Tongue (tissue), 2 donors: ENCODE measurements around the gene OAT. TPM values are rescaled to one million over a fixed set of nuclear protein-coding genes. Genes with fewer than 3 reads are reported as not detected.
A peak's percentile ranks its signal among the peaks of the same experiment; 100 is the strongest.

ENCODE experiments used
- DNase-seq: peaks from one replicate; pipeline ENCODE4 v3.0.0-alpha.2; 2015
- total RNA-seq: library from RNA; depleted of rRNA; stranded (reverse); fragments of >200 nt; gene quantifications from one replicate; pipeline ENCODE4 v1.2.3, GENCODE V29; 2014

The OAT gene
- total RNA-seq, 1 donor from 2014 or later, result 99.2 TPM

DNA sequence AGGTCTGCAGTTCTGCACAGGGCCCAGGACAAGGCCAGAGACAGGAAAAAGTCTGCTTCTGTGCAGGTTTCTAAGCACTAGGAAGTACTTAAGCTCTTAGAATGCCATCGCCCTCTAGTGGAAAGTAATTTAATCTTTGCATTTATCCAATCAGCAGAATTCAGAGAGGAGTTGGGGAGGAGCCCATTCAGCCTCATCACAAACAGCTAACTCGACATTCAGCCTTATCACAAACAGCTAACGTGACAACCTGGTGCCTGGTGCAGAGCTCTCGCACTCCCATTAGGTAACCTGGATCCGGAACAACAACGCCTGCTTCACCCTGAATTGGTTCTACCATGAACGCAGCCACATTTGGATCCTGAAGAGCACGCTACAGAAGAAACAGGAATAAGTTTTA lies 15.2 kb downstream of the OAT start:
- peak; percentile 92 for DNase-seq

DNA sequence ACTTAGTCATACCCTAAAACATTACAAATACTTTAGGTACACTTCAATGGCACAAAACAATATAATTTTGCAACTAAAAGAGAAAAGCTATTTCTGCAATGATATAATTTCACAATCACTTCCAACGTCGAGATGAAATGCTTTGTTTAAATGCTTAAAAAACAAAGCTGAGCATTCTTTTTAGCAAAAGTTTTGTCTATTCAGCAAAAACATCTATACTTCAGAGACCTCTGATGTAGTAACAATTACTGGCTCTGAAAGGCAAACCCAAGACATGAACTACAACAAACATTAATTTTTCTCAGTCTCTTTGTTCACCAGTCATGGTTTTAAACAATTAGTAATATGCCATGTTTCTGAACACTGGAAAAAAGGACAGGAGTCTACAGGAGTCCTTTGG lies 16.4 kb downstream of the OAT start:
- DNase-seq, result no peak

GRCh38 chr10:124401633-124402032 lies 17.1 kb downstream of the OAT start:
- DNase-seq, result no peak

DNA sequence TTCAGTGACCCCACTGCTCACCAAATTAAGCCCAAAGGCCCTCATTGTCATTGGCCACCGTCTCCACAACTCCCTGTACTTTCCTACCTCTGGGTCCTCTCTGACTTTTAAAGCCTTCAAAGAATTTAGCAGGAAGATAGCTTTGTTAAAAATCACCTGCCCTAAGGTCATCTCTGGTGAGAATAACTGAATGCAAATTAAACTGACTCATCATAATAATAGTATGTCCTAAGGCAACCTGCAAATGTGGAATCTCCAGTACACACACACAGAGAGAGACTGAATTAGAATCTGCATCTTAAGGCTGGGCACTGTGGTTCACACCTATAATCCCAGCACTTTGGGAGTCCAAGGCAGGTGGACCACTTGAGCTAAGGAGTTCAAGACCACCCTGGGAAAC lies 24.1 kb downstream of the OAT start:
- no peak for DNase-seq

DNA sequence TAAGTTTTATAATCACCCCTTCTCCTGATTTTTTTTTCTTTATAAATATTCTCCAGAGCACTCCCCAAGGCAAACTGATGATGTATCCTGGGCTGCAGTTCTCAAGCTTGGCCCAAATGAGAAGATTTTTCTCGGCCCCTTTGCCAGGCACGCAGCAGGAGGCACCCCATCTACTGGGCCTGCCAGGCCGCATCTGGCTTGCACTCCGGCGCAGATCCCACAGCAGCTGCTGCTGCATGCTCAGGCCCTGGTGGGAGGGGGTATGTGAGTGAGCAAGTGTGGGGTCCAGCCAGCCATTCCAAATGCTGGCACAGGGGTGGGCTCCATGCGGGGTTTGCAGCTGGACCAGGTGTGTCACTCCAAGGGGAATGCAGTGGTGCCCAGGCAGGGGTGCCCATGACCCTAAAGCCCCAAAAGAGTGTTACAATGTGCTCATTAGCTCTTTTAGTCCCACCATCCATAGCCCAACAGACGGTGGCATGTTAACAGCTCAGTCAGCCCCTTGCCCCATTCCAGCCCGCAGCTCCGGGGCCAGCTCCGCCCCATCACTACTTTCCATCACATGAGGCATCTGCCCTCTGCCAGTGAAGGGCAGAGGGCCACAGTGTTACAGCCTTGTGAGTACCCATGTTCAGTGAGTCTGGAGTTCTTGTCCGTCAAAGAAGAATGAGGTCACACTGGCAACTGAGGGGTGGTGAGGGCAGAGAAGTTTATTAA lies 25.9 kb downstream of the OAT start:
- peak; percentile 81 for DNase-seq

GRCh38 chr10:124390471-124391187 lies 28.1 kb downstream of the OAT start:
- DNase-seq, result no peak

DNA sequence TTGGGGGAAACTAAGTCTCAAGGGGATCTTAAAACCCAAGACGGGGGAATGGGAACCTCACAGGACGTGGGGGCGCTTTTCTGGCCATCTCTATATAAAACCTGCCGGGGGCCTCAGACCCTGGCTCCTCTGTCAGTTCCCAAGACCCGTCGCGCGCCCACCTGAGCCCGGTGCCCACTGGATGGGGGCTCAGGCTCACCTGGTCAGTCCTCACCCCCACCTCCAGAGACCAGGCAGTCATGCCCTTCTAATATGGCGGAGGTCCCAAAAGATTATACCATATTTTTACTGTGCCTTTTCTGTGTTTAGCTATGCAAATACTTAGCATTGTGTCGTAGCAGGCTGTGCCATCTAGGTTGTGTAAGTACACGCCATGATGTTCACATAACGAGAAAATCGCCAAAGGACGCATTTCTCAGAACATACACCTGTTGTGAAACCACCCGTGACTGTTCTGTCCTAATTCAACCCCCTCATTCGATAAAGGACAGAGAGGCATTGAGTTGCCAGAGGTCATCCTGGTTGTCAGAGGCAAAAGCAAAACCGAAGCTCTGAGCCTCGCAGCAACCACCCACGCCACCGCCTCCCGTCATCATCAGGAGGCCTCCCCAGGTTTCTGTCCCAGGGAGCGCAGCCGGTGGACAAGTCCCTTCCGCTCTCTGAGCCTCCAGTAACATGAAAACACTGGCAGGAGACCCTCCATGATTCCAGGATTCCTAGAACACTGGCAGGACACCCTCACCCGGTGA lies 28.9 kb downstream of the OAT start:
- no peak for DNase-seq

DNA sequence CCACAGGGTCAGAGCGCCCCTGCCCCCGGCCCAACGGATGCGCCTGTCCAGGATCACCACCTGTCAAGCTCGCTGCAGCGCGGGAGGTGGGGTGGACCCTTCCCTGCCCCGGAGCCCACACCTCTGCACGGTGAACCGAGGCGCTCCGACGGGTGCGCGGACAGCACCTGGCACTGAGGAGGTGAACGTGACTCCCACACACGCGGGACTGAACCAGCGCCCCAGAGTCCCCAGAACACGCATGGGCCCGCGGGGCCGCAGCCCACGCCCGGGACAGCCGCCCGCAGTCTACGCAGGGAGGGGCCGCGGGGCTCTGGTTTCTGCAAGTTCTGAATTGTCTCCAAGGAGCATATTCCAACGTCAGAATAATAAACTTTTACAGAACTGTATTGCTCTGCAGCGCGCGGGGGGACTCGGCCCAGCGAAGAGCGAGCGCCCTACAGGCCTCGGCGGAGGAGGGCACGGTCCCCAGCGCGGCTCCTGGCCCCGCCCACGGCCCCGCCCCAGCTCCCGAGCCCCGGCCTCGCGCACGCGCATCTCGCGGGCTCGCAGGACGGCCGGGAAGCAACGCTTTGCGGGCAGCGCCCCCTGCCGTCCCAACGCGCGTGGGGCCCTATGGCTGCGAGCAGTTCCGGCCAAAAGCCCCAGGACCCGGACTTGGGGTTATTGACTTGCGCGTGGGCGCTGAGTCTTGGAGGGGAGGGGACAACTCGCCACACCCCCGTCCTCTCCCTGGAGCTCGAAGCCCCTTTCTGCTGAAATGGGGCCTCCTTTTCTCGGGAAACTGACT lies 29.7 kb downstream of the OAT start:
- DNase-seq, result peak; percentile 96

DNA sequence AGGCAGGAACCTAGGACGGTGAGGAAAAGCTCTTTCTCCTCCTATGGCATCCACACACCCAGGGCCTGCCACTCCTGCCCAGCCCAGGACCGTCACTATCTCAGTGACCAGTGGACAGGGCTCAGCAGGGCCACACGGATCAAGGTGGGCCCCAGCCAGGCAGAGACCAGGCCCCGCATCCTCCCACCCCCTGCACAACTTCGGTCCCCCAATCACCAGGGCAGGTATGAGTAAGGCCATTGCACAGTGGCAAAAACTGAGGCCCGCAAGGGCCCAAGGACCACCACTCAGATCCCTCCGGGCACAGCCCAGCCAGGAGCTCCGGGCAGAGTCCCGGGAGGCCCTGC lies 30.3 kb downstream of the OAT start:
- no peak for DNase-seq

GRCh38 chr10:124387078-124387874 lies 31.4 kb downstream of the OAT start:
- DNase-seq, result no peak

DNA sequence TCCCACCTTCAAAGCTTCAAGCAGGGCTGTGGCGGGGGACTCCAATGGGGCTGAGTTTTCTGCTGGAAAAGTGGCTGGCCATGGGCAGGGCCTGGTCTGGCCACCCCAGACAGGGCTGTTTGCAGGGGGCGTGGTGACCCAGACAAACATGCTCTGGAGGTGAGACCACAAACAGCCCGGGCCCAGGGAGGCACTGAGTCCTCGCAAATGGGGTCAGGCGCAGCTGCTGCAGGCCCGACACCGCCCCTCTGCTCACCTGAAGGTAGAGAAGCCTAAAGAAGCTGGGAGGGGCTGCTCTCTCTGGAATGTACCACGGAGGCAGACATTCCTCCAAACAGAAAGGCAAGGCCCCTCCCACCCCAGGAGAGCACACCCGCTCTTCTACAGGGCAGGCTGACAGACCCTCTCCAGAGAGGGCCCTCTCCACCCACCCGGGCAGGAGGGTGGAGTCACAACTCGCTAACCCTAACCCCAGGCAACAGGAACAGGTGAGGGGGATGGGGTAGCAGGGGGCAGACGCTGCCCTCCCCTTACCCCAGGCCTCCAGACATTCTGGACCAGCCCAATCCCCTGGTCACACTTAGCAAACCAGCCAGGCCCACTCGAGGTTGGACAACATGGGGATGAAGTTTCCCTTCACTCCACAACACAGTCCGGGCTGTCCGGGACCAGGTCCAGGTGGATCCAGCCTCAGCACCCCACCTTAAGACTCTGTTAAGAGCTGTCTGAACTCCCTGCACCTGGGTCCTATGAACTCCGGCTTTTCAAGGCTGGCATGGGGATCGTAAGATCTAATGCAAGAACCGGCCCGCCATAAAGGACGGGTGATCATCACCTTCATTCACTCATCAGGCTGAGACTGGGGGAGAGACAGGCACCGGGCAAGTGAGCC lies 32.3 kb downstream of the OAT start:
- DNase-seq, result no peak

DNA sequence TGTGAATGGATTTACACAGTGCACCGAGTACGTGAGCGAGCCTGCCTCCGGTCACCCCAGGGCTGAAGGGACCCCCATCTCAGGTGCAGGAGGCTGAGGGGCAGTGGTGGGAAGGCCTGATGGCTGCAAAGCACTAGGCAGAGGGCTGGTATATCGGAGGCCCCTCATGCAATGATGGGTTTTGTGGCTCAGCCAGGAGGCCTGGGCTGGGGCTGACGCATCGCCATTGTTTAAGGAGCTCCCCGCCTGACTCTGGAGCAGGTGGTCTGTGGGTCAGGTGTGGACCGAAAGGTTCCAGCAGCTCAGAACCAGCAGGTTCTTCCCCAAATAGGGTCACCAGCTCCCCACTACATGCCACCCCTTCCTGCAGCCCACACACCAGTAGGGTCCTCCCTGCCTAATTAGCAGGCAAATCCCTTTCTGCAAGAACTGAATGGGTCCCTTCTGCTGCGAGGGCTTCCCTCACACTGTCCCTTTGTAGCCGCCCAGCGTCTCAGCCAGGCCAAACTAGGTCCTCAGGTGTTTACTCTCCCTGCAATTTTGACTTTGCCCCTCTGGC lies 33.0 kb downstream of the OAT start:
- DNase-seq, result no peak

DNA sequence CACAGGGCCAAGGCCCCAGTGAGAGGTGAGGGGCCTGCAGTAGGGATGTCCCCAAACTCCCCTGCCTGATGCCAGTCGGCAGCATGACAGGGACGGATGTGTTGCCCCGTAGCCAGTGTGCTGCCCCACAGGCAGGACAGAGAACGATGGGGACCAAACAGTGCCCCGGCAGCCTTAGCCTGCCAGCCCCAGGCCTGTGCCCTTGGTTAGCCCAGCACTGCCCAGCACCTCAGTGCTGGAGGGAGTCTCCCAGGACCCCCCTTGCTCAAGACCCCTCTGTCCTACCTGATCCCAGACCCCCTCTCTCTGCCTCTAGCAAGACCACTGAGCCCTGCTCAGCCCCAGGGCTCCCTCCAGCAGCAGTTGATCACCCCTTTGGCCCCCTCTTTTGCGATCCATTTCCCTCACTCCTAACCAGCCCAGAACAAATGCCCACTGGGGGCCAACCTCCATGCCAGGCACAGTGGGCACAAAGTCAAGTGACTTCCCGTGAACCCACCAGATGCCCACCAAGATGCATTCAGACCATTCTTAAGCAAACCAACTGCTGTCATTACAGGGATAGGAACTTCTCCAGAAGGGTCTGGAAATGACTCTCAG lies 34.0 kb downstream of the OAT start:
- DNase-seq, result no peak

- no peak for DNase-seq
Measured at GRCh38 chr10:124384172-124384571, 34.6 kb downstream of the OAT start.

- DNase-seq, result no peak
Measured at GRCh38 chr10:124383496-124383895, 35.2 kb downstream of the OAT start.

- DNase-seq, result no peak
Measured at GRCh38 chr10:124381011-124381611, 37.6 kb downstream of the OAT start.

GRCh38 chr10:124380256-124380995 lies 38.3 kb downstream of the OAT start:
- no peak for DNase-seq

DNA sequence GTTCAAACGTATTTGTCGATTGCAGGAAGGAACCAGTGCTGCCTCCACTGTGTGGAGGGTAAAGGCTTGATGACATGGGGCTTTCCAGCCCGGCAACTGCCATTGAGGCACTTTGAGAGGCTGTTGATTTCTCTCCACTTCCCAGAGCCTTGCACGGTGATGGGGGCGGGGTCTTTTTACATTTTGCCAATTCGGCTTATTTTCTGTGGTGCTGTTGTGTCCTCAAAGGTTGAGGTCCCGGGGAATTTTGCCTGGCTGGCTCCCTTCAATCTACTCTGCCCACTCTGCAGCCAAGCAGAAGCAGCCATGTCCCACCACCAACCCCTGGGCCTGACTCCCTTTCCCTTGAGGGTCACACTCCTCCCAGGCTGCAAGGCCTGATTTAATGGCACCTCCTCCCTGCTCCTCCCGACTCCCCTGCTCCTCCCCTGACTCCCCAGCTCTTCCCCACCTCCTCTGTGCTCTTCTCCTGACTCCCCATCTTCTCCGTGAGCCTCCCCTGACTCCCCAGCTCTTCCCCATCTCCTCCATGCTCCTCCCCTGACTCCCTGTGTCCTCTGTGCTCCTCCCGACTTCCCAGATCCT lies 39.0 kb downstream of the OAT start:
- DNase-seq, result no peak
